ENCODE data around the gene PTPN21. TPM values are rescaled to one million over a fixed set of nuclear protein-coding genes. Genes with fewer than 3 reads are reported as not detected.
"Not testable (repeated sequence)": the region's sequence is repeated elsewhere in the genome, so short reads cannot be mapped to it uniquely, and the experiment has no call there.

Gene PTPN21
- total RNA-seq, 1 experiment from 2014 or later: 3.5 TPM

GRCh38 chr14:88542857-88543795, 11.7 kb downstream of the PTPN21 start:
- Histone ChIP-seq H3K4me3 (ENCODE audit: insufficient read depth, low read depth, low read length) (no peak overlapping the region), H3K36me3 (replicated peaks; ENCODE audit: control insufficient read depth, insufficient read depth, low read length) (peaks cover 2% of the 10 kb centered on the region; the same call in 1 of the 2 replicates), H3K27me3 (ENCODE audit: control insufficient read depth, insufficient read depth, low read length) (no peaks in the 10 kb centered on the region)
- no peak for DNase-seq

DNA sequence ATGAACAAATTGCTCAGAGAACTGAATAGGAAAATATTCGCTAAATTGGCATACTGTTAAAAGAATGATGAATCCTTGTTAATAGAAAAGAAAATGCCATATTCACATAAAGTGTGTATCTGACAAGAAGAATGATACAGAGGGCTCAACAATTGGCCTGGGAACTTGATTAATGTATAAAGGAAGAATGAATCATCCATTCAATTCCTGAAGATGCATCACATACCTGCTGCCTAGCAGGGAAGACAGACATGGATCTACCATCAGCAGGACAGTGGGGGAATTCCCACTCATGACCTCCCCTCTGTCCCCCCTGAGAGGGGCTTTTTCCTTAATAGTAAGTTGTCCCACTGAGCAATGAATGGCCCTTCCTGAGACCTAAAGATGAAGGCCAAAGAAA, 13.5 kb downstream of the PTPN21 start:
- H3K36me3 ChIP-seq (replicated peaks; ENCODE audit: control insufficient read depth, insufficient read depth, low read length): no peaks in the 10 kb centered on the region

GRCh38 chr14:88535813-88536212, 19.0 kb downstream of the PTPN21 start:
- H3K4me3 ChIP-seq (ENCODE audit: insufficient read depth, low read depth, low read length): no peak overlapping the region
- no peaks in the 10 kb centered on the region for H3K27me3 ChIP-seq (ENCODE audit: control insufficient read depth, insufficient read depth, low read length)
- DNase-seq: no peak
- peaks cover 2% of the 10 kb centered on the region for H3K36me3 ChIP-seq (replicated peaks; ENCODE audit: control insufficient read depth, insufficient read depth, low read length)

More for the DNA sequence above, 13.5 kb downstream of the PTPN21 start:
- no peak for DNase-seq
- no peak overlapping the region for H3K4me3 ChIP-seq (ENCODE audit: insufficient read depth, low read depth, low read length)
- H3K27me3 ChIP-seq (ENCODE audit: control insufficient read depth, insufficient read depth, low read length): no peaks in the 10 kb centered on the region

DNA sequence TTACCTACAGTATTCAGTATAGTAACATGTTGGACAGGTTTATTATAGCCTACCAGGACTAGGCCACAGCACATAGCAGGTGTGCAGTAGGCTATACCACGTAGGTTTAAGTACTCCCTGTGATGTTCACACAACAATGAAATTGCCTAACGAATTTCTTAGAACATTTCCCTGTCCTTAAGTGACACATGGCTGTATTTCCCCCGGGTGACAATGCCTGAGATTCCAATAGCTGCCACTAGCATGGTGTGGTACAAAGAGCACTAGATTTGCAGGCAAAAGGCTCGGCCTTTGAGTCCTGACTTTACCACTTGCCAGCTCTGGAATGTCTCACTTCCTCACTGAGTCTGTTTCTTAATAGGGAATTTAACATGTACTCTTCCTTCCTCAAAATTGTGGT, 19.7 kb downstream of the PTPN21 start:
- DNase-seq: no peak
- no peaks in the 10 kb centered on the region for H3K27me3 ChIP-seq (ENCODE audit: control insufficient read depth, insufficient read depth, low read length)
- no peak overlapping the region for H3K4me3 ChIP-seq (ENCODE audit: insufficient read depth, low read depth, low read length)
- H3K36me3 ChIP-seq (replicated peaks; ENCODE audit: control insufficient read depth, insufficient read depth, low read length): peaks cover 2% of the 10 kb centered on the region

- Histone ChIP-seq H3K27me3 (ENCODE audit: control insufficient read depth, insufficient read depth, low read length) (no peaks in the 10 kb centered on the region), H3K4me3 (ENCODE audit: insufficient read depth, low read depth, low read length) (no peak overlapping the region), H3K36me3 (replicated peaks; ENCODE audit: control insufficient read depth, insufficient read depth, low read length) (peaks cover 2% of the 10 kb centered on the region)
- DNase-seq: no peak
Observed at GRCh38 chr14:88533064-88533602, 21.7 kb downstream of the PTPN21 start.

GRCh38 chr14:88529889-88530288, 24.9 kb downstream of the PTPN21 start:
- H3K36me3 ChIP-seq (replicated peaks; ENCODE audit: control insufficient read depth, insufficient read depth, low read length); H3K27me3 ChIP-seq (ENCODE audit: control insufficient read depth, insufficient read depth, low read length); DNase-seq; H3K4me3 ChIP-seq (ENCODE audit: insufficient read depth, low read depth, low read length): not testable (repeated sequence)

- DNase-seq: no peak
- no peak overlapping the region for H3K4me3 ChIP-seq (ENCODE audit: insufficient read depth, low read depth, low read length)
- no peaks in the 10 kb centered on the region for H3K27me3 ChIP-seq (ENCODE audit: control insufficient read depth, insufficient read depth, low read length)
Observed at GRCh38 chr14:88522393-88522792, 32.4 kb downstream of the PTPN21 start.

GRCh38 chr14:88521818-88522217, 33.0 kb downstream of the PTPN21 start:
- DNase-seq: no peak
- no peak overlapping the region for H3K4me3 ChIP-seq (ENCODE audit: insufficient read depth, low read depth, low read length)
- no peaks in the 10 kb centered on the region for H3K36me3 ChIP-seq (replicated peaks; ENCODE audit: control insufficient read depth, insufficient read depth, low read length)
- H3K27me3 ChIP-seq (ENCODE audit: control insufficient read depth, insufficient read depth, low read length): no peaks in the 10 kb centered on the region

More at GRCh38 chr14:88522393-88522792, 32.4 kb downstream of the PTPN21 start:
- H3K36me3 ChIP-seq (replicated peaks; ENCODE audit: control insufficient read depth, insufficient read depth, low read length): no peaks in the 10 kb centered on the region

- DNase-seq: no peak
- H3K4me3 ChIP-seq (ENCODE audit: insufficient read depth, low read depth, low read length): no peak overlapping the region
- no peaks in the 10 kb centered on the region for H3K27me3 ChIP-seq (ENCODE audit: control insufficient read depth, insufficient read depth, low read length)
- H3K36me3 ChIP-seq (replicated peaks; ENCODE audit: control insufficient read depth, insufficient read depth, low read length): no peaks in the 10 kb centered on the region
Observed at GRCh38 chr14:88519907-88520306, 34.9 kb downstream of the PTPN21 start.

GRCh38 chr14:88518592-88519512, 36.0 kb downstream of the PTPN21 start:
- no peak for DNase-seq
- no peaks in the 10 kb centered on the region for H3K27me3 ChIP-seq (ENCODE audit: control insufficient read depth, insufficient read depth, low read length)
- no peaks in the 10 kb centered on the region for H3K36me3 ChIP-seq (replicated peaks; ENCODE audit: control insufficient read depth, insufficient read depth, low read length)
- H3K4me3 ChIP-seq (ENCODE audit: insufficient read depth, low read depth, low read length): no peak overlapping the region

GRCh38 chr14:88516861-88517357, 37.9 kb downstream of the PTPN21 start:
- no peaks in the 10 kb centered on the region for H3K36me3 ChIP-seq (replicated peaks; ENCODE audit: control insufficient read depth, insufficient read depth, low read length)
- H3K4me3 ChIP-seq (ENCODE audit: insufficient read depth, low read depth, low read length): no peak overlapping the region
- DNase-seq: no peak
- H3K27me3 ChIP-seq (ENCODE audit: control insufficient read depth, insufficient read depth, low read length): no peaks in the 10 kb centered on the region

- no peaks in the 10 kb centered on the region for H3K27me3 ChIP-seq (ENCODE audit: control insufficient read depth, insufficient read depth, low read length)
- H3K4me3 ChIP-seq (ENCODE audit: insufficient read depth, low read depth, low read length): no peak overlapping the region
- DNase-seq: no peak
- H3K36me3 ChIP-seq (replicated peaks; ENCODE audit: control insufficient read depth, insufficient read depth, low read length): no peaks in the 10 kb centered on the region
Observed at GRCh38 chr14:88515499-88516221, 39.1 kb downstream of the PTPN21 start.

- H3K36me3 ChIP-seq (replicated peaks; ENCODE audit: control insufficient read depth, insufficient read depth, low read length): no peaks in the 10 kb centered on the region
- no peak for DNase-seq
- H3K27me3 ChIP-seq (ENCODE audit: control insufficient read depth, insufficient read depth, low read length): no peaks in the 10 kb centered on the region
- no peak overlapping the region for H3K4me3 ChIP-seq (ENCODE audit: insufficient read depth, low read depth, low read length)
Observed at GRCh38 chr14:88507208-88507607, 47.6 kb downstream of the PTPN21 start.

DNA sequence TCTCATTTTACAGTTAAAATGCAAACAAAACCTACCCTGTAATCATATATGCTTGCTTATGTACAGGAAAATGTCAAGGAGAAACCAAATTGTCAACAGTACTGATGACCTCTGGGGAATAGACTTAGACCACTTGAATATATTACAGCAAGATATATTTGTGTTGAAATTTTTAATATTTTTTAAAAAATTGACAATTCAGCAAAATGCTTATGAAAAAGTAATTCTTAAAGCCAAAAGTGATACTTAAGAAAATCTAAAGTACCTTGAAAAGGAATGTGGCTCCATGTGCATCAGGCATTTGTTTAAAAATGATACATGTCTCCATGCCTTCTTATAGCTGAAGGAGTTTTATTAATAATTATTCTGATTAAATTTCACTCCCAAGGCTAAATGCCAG, 49.2 kb downstream of the PTPN21 start:
- no peaks in the 10 kb centered on the region; the same call in 1 of the 2 replicates for H3K36me3 ChIP-seq (replicated peaks; ENCODE audit: control insufficient read depth, insufficient read depth, low read length)
- no peak for DNase-seq
- no peak overlapping the region for H3K4me3 ChIP-seq (ENCODE audit: insufficient read depth, low read depth, low read length)
- no peaks in the 10 kb centered on the region for H3K27me3 ChIP-seq (ENCODE audit: control insufficient read depth, insufficient read depth, low read length)
